ENCODE results near the gene PCDH9.

DNA sequence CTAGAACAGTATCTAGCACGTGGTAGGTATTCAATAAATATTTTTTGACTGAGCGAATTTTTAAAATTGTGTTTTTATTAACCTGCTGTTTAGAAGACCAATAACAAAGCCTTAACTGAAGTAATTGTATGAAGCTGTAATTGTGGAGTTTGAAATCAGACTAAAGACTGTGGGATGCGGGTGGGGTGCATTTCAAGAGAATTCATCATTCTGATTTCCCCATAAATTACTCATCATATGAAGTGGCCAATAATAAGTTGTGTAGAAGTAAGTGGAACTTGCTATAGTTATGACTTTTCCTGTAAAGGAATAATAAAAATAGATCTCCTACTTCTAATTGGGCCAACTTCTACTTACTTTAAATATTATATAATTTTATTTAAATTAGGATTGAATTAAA lies 449.3 kb downstream of the PCDH9 start:
- TF ChIP-seq, protein P1, sequence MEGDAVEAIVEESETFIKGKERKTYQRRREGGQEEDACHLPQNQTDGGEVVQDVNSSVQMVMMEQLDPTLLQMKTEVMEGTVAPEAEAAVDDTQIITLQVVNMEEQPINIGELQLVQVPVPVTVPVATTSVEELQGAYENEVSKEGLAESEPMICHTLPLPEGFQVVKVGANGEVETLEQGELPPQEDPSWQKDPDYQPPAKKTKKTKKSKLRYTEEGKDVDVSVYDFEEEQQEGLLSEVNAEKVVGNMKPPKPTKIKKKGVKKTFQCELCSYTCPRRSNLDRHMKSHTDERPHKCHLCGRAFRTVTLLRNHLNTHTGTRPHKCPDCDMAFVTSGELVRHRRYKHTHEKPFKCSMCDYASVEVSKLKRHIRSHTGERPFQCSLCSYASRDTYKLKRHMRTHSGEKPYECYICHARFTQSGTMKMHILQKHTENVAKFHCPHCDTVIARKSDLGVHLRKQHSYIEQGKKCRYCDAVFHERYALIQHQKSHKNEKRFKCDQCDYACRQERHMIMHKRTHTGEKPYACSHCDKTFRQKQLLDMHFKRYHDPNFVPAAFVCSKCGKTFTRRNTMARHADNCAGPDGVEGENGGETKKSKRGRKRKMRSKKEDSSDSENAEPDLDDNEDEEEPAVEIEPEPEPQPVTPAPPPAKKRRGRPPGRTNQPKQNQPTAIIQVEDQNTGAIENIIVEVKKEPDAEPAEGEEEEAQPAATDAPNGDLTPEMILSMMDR (IDR thresholded peaks at IDR 0.05): no peak
- TF ChIP-seq POLR2A (IDR thresholded peaks at IDR 0.05): no peak

Data from thyroid gland (tissue), 4 donors.